HG03378 (cell line): Measurements from ENCODE around the gene GRB10.

Source experiments
- ATAC-seq: cut with Tn5 transposase; IDR thresholded peaks from one replicate; pipeline ENCODE4 v1.9.1; 2021; ENCODE audit warnings: mild to moderate bottlenecking, moderate library complexity; ENCODE audit not compliant: unreplicated experiment

Gene GRB10

GRCh38 chr7:50696810-50697582, 85.7 kb downstream of the GRB10 start:
- no peak for ATAC-seq

DNA sequence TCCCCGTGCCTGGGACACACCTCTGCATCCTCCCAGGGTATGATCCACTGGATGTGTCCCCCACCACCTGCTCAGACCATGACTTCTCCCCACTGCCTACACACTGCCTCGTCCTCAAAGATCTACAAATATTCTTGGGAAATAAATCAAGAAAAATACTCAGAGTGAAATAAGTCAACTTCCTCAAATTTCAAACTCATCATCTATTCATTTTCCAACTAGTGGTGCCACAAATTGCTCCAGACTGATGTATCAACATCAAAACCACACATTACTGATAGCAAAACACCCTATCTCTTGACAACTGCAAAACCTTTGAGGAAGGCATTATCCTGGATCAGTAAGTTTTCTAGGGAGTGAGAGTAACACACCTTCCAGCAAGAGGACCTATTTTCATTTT, 87.7 kb downstream of the GRB10 start:
- no peak for ATAC-seq

DNA sequence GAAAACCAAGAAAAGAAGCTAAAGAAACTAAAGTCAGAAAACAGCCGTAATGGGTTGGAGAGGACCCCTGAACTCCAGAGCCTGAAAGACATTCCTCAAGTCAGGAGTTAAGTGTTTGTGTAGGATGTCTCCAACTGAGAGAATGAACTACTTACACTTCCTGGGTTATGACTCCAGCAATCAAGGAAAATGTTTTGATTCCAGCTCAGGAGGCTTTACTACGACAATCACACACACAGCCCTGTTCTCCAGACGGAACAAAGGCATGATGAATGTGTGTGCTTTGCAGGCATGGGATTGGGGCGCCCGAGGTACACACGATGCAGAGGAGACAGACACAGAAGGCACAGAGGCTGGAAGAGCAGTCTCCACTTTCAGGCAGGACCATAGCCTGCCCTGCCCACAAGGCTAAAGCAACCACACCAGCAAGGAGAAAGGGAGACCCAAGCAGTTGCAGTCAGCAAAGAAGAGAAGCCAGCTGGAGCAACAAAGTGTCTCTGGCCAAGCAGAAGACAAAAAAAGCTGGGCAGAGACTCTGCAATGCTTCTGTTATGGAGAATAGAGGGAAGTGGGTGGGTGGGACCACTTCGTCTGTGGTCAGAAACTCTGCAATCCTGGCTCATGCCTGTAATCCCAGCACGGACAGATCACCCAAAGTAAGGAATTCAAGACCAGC, 89.1 kb downstream of the GRB10 start:
- no peak for ATAC-seq

DNA sequence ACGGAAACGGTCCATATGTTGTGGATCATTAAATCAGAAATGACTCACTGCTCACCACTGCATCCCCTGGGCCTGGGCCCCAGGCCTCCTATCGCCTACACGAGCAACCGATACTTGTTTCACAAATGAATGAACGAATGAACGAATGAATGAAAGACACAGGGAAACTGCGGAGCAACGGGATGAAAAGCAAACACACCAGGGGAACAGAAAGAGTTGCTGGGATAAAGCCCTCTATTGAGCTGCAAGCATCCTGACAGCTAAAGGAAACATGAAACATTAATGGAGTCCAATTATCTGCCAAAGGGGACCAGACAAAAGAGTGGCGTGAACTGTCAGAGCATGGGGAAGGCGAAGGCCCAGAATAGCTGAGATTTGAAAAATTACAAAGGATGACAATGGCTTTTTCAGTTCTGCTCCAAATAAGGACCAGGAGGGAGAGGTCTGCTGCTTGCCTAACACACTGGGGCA, 92.1 kb downstream of the GRB10 start:
- ATAC-seq, result no peak

- ATAC-seq, result no peak
These were observed 94.5 kb downstream of the GRB10 start for GRCh38 chr7:50688226-50688590.

DNA sequence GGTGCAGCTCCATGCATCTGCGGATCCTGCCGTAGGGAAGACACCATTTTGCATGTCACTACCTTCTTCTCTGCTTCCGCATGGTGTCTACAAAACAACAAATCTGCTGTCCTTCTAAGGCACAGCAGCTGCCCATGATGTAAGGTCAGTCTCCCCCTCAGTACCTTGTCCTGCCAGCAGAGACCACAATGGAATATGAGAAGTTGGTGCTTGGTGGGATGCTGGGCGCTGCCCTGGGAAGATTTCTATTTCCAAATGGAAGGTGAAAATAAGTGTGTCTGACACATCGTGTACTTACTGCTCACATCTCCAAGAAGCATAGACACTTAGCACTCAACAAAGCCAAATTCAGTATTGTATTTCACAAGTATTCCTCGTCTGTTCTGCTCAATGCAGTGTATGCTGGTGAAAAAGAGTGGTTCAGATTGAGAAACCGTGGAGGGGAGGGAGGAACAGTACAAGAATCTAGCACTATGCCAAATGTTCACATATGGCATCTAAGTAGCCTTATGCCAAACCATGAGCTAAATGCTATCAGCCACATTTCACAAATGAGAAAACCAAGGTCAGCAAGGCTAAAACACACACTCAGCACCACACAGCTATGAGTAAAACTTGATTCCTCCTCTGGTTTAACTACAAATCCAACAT, 95.0 kb downstream of the GRB10 start:
- no peak for ATAC-seq

GRCh38 chr7:50687096-50687495, 95.6 kb downstream of the GRB10 start:
- no peak for ATAC-seq

DNA sequence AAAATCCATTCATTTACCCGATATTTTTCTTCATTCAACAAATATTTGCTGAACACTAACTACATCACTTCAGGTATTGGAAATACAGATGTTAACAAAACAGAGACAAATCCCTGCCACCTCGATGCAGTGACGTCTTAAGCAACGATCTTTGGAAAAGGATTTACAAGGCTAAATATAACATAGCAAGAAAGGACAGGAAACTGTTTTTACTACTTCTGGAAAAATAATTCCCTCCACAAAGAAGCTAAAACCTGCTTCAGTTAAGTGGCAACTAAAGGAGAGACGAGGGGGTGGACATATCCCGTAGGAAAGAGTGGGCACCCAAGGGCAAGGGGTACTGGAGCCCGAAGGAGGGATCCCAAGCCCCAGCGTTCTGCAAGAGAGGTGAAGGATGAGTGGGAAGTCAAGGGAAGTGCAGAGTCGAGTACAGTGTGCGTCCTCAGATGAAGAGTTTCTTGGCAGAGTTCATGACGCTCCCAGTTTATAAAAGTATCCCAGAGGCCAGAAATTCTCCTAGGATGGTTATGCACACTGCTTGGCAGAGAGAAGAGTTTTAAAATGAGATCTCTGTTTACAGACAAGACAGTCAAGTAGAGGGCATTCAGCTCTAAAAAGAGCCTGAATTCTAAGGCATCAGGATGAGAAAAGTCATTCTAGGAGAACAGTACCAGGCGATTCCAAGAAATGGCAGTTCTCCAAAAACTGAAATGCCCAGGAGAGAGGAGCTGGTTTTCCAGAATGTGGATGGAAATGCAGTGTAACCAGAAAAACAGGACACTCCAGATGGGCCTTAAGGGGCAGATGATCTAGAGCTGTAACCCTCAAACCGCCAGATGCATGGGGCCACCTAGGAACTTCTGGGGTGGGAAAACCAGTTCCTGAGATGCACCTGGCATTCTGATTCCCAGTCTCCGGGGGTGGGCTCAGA, 97.3 kb downstream of the GRB10 start:
- no peak for ATAC-seq

- no peak for ATAC-seq
These were observed 98.0 kb downstream of the GRB10 start for GRCh38 chr7:50684713-50685075.

- ATAC-seq, result no peak
These were observed 98.5 kb downstream of the GRB10 start for GRCh38 chr7:50684011-50684712.

DNA sequence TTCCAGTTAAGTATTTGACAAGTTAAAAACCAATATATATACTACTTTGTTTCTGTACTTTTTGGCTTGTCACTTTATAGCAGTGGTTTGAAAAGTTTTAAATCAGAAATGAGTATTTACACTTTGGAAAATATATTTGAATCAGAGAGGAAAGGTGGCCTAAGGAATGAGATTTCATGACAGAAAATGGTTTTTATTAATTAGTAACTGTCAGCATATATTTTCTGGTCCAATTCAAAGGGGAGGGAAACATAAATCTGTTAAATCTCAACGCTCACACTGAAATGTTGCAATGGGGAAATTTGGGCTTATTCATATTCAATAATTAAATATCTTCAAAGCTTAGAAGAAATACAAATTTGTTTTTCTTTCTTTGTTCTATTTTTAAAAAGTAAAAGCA, 100.1 kb downstream of the GRB10 start:
- ATAC-seq, result no peak

DNA sequence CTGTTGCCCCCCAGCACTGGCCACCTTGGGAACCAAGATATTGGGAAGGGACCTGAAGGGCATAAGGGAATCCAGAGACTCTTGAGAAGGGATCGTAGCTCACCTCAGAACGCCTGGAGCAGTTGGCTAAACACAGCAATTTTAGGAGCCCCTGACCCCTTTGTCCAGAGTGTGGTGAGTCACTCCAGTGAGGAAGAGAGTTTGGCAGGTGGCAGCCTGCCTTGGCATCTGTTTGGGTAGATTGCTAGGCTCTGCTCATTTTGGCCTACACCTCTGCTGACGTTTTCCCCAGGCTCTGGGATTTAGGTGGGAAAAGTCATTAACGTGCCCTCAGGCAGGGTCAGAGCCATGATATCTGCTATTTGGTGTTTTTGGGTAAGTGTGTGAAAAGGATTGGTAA, 100.6 kb downstream of the GRB10 start:
- ATAC-seq, result no peak

DNA sequence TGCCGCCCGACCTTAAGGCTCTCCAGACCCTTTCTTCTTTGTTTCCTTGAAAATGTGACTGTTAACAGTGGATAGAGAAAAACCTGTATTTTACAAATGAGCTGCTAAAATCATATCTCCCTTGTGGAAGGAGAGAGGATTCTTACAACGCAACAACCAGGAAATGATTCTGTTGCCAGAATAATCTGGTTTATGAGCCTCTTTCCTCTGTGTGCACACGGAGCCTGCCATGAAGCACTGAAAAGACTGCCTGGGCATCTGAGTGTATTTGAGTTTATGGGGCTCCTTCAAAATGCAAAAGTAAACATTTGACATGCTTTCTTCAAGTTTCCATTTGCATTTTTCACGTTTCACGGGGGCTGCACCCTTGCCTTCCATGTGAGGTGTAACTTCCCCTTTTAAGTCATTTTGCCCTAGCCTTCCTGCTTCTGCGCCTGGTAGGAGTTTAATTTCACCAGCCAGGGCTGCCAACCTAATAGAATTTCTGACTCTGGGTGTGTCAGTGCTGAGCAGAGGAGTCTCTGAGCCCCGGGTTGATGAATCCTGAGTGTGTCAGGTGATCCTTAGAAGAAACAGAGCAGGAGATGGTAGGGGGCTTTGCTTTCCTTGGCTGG, 101.2 kb downstream of the GRB10 start:
- no peak for ATAC-seq

- peak; percentile 75 for ATAC-seq
These were observed 103.3 kb downstream of the GRB10 start for GRCh38 chr7:50679218-50680007.

GRCh38 chr7:50678586-50678985, 104.1 kb downstream of the GRB10 start:
- no peak for ATAC-seq

GRCh38 chr7:50677638-50677996, 105.1 kb downstream of the GRB10 start:
- no peak for ATAC-seq

- no peak for ATAC-seq
These were observed 105.7 kb downstream of the GRB10 start for GRCh38 chr7:50676740-50677637.

DNA sequence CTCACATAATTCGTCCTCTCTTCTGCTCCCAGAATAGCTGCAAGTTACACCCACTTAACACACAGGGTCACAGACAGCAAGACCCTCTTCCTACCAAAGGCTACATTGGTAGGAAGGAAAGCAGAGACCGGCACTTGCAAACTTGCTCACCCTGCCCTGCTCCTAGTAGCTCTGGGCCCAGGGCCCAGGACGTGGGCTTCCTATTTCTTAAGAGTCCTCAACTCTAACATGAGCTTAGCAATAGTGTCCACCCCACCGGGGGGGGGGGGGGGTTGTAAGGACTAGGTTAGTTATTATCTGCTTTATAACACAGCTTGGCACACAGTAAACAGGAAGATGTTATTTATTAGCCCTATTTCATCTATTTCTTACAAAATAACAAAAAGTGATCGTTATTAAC, 106.6 kb downstream of the GRB10 start:
- ATAC-seq, result no peak
